ENCODE measurements around the gene ADAP1.

ADAP1 gene

DNA sequence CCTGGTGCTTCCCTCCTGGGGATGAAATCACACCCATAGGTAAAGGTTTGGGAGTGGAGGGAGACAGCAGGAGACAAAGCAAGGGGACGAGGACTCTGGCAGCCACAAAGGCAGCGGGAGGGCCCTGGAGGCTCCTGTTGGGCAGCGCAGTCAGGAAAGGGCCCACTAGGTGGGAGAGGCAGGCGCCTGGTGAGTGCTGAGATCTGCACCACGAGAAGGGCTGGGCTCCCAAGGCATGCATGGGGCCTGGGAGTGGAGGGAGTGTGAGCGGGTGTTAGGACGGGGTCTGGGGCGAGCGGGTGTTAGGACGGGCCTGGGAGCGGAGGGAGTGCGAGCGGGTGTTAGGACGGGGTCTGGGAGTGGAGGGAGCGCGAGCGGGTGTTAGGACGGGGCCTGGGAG, 65.1 kb downstream of the ADAP1 start:
- DNase-seq, result no peak

- no peak for DNase-seq
Observed at GRCh38 chr7:889025-889390, 65.5 kb downstream of the ADAP1 start.

DNA sequence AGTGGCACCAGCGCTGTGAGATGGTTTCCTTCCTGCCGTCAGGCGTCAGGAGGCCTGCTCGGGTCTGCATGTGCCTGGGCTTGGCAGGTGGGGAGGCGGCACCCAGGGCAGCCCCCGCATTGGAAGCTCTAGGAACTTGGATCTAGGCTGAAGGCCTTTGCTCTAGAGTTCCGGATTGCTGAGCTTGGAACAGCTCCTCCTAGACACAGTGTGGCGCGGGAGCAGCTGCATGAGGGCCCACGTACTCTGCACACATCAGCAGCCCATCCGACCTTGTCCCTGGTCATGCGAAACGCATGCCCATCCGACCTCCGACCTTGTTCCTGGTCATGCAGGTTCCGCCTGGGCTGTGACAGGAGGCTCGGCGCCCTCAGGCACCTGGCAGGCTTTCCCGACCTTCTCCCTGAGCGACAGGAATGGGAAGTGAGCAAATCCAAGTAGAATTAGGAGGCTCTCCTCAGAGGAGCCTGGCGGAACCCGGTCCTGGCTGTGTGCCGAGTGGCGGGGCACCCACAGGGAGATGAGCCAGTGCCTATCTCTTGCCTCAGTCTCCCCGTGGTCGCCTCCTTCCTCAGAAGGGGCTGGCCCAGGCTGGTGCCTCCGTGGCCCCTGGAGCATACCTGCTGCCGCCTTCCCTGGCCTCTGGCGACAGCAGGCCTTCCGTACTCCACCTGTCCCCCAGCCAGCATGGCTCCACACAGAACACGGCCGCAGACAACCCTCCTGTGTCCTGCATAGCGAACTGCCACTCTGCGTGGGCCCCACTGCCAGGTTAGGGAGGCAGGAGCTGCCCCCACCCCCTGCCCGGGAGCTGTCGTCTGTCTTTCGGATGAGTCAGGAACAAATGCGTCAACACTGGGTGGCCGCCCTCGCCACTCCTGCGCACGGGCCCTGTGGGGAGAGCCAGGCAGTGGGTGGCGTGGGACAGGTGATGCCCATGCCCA, 66.1 kb downstream of the ADAP1 start:
- DNase-seq, result no peak

GRCh38 chr7:887488-887820, 67.0 kb downstream of the ADAP1 start:
- no peak for DNase-seq

- no peak for DNase-seq
Observed at GRCh38 chr7:886626-887487, 67.6 kb downstream of the ADAP1 start.

DNA sequence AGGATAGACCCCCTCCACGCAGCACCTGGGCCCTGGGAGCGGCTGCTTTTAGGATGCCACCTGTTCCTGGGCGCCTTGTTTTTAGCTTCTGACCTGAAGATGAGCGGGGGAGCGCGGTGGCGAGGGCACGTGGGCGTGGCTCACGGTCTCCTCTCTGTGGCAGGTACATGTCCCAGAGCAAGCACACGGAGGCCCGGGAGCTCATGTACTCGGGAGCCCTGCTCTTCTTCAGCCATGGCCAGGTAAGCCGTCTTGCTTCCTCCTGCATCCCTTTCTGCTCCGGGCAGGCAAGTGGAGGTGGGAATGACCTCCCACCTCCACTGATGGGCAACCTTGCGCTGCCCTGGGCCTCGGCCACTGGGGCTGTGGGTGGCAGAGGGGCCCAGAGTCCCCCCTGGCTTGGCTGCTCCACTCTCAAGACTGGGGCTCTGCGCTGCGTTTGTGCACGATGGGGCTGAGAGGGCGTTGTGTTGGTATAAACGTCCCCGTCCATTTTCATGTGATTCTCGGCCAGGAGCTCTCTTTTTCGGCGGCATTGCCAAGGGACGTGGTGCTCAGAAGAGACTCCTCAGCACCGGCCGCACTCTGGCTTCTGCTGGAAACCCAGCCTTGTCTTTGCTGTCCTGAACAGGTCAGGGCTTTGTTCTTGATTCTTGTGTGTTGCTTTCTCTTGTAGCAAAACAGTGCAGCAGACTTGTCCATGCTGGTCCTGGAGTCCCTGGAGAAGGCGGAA, 68.4 kb downstream of the ADAP1 start:
- no peak for DNase-seq

- no peak for DNase-seq
Observed at GRCh38 chr7:885261-885892, 69.1 kb downstream of the ADAP1 start.

- DNase-seq, result no peak
Observed at GRCh38 chr7:884191-885003, 70.1 kb downstream of the ADAP1 start.

- DNase-seq, result no peak
Observed at GRCh38 chr7:883055-884021, 71.1 kb downstream of the ADAP1 start.

DNA sequence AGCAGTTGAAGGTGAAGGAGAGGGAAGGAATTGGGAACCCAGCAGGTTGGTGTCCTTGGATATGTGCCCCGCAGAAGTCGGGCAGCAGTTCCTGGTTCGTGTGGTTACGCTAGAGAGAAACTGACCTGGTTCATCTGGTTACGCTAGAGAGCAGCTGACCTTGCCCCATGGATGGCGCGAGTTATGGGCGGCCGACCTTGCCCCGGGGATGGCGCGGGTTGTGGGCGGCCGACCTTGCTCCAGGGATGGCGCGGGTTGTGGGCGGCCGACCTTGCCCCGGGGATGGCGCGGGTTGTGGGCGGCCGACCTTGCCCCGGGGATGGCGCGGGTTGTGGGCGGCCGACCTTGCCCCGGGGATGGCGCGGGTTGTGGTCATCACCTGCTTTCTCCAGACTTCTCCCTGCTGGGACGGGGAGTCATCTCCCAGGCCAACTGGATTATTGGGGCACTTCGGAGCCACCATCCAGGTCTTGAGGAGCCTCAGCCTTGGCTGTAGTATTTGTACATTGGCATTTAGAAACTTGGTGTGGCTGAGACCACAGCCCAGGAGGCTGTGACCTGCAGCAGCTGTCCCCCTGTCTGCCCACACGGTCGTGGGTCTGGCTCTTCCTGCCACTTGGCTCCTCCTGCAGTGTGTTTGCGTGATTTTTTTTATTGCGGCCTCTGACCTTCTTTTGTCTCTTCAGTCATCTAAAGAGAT, 72.0 kb downstream of the ADAP1 start:
- no peak for DNase-seq

DNA sequence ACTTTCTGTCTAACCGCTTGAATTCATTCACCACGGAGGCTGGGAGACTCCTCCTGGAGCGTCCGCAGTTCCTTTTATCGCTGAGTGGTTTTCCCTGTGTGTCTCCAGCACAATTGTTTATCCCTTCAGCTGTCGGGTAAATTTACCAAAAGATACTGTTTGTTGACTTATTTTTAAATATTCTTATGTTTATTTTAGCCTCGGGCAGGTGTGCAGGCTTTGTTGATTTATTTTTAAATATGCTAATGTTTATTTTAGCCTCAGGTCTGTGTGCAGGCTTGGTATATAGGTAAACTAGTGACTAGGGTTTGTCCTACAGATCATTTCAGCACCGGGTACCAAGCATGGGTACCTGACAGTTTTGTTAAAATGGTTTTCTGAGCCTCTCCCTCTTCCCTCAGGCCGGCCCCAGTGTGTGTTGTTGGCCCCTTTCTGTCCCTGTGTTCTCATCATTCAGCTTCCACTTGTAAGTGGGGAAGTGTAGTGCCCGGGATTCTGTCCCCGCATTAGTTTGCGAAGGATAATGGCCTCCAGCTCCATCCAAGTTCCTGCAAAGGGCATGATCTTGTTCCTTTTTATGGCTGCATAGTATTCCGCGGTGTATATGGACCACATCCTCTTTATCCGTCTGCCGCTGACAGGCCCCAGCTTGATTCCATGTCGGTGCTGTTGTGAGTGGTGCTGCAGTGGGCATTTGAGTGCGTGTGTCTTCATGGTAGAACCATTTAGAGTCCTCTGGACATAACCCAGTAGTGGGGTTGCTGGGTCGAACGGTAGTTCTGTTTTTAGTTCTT, 72.8 kb downstream of the ADAP1 start:
- DNase-seq, result no peak

GRCh38 chr7:880450-880849, 74.0 kb downstream of the ADAP1 start:
- no peak for DNase-seq

DNA sequence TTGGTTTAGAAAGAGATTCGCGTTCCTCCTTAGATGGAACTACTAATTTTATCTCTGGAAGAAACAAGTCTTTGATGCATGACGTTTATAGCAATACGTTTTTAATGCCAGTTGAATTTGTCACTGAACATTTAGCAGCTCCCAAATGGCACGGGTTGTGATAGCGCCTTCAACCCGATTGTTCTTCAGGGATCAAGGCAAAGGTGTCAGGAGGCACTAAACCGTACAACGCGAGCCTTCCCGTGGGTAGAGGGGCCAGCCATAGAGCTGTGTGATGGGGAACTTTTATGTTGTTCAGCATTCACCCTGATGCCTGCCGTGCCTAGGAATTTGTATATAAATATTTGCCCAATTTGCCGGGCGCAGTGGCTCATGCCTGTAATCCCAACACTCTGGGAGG, 74.8 kb downstream of the ADAP1 start:
- no peak for DNase-seq

DNA sequence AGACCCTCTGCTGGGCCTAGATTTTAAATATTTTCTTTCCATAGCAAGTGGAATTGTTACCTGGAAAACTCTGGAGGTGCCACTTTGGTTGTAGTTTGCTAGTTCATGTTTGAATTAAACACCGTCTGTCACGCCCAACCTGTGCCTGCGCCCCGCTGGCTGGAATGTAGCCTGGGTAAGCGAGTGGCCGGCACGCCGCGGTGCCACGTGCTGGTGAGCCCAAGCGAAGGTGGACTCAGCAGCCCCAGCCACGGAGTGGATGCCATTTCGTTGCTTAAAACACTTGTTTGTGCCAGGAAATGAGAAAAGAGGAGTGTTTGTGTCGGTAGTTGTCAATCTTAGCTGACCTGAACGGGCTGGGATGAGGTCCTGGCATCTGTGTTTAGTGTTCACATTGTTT, 75.4 kb downstream of the ADAP1 start:
- DNase-seq, result no peak

DNA sequence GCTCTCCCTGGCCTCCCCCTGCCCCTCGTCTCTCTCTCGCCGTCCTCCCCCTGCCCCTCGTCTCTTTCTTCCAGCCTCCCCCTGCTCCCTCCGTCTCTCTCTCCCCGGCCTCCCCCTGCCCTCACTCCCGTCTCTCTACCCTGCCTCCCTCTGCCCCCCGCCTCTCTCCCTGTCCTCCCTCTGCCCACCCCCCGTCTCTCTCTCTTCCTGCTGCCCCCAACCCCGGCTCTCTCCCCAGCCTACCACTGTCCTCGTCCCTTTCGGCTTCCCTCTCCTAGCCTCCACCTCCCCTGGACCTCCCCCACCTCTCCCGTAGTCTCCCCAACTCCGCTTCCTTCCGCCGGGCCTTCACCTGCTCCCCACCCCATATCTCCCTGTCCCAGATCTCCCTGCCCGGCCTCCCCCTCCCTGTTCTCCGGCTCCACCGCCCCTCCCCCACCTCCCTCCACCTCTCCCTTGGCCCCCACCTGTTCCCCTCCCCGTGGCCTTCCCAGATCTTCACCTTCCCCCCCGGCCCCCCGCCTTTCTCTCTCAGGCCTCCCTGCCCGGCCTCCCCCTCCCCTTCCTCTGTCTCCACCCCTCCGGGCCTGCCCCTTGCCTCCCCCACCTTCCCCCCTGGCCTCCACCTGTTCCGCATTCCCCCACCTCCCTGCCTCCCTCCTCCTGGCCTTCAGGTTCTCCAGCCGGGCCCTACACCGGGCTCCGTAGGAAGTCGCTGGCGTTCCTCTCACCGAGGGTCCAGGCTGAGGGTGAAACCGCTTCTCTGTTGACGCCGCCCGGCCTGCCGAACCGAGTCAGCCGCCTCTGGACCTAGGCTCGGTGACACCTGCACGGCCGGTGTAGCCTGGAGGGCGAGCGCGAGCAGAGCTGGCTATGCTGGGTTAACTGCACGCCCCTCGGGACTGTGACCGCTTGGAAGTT, 76.9 kb downstream of the ADAP1 start:
- DNase-seq, result no peak

DNA sequence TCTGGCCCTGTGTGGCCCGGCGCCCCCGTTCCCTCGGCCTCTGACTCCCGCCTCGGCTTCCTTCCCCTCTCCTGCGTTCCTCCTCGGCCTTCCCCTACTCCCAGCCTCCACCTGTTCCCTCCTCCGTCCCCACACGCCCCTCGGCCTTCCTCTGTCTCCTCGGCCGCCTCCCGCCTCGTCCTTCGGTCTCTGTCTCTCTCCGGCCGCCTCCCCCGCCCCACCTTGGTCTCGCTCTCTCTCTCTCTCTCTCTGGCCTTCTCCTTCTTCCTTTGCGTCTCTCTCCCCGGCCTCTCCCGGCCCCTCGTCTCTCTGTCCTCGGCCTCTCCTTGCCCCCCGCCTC, 77.5 kb downstream of the ADAP1 start:
- no peak for DNase-seq

- peak; percentile 95 for DNase-seq
Observed at GRCh38 chr7:876077-876971, 78.2 kb downstream of the ADAP1 start, which contains the start of gene GET4. GET4 (plus strand) TSS chr7:876554; CDS start chr7:876646, 92 bp downstream.

All from fibroblast of upper back skin (primary cell).